HG02970 (cell line): ENCODE measurements around the gene DBP.

Experiments
- ATAC-seq: cut with Tn5 transposase; IDR thresholded peaks from one replicate; pipeline ENCODE4 v1.9.1; 2021; ENCODE audit warnings: mild to moderate bottlenecking, moderate library complexity, moderate number of reproducible peaks; ENCODE audit not compliant: unreplicated experiment, low FRiP score

Gene DBP

DNA sequence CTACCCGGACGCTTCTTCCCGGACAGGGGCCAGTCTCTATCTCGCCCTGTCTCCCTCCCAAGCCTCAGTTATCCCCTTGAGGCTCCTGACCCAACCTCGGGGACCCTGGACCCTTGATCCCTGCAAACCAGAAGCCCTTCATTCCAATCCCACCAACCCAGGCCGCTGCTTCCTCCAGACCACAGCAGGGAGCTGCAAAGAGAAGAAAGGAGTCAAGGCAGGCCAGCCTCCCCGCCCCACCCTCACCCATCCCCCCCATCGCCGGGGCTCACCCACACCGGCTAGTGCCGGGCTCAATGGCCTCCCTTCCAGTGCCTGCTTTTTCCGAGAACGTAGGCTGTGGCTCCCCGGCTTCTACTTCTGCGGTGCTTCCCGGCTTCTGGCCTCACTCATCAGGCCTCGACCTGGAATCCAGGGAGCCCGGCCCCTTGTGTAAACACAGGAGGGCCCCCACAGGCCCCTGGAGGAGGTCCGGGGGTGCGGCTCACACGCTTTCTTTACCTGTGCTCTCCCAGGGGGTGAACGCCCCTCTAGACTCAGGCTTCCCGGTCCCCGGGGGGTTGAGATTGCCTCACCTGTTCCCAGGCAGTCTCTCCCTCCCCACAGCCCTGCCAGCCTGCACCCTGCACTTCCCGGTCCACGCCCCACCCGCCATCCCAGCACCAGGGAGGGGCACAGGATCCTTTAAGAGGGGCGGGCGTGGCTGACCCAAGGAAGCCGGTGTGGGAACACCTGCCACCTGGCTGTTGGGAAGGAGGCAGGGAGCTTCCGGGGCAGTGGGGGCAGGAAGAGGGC, 22.5 kb downstream of the DBP start, which contains the start of gene FAM83E:
TSS of gene FAM83E (minus strand) at position 641 of the 795 bp plus-strand sequence. CDS start 1,704 bp downstream, outside the sequence.
- ATAC-seq: no peak

DNA sequence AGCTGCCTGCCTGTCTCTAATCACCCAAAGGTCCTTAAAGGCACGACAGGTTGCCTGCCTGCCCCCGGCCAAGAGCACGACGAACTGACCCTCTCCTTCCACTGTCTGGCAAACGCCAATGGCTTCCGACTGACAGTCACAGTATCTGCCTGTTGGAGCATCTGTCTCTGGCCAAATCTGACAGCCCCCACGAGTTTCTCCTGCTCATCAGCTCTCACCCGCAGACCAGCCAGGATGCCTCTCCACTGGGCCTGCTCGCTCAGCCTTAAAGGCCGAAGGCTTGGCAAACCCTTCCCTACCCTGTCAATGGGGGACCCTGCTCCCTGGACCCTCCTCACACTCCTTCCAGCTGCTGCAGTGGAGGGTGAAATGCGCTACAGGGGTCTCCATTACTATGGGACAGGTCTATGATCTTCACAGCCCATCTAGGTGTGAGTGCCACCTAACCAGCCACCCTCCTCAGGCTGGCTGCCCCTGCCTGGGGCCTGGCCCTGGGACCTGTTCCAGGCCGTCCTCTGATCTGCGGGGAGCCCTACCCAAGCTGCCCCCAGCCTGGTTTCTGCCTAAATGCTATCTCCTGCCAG, 23.2 kb downstream of the DBP start:
- no peak for ATAC-seq

DNA sequence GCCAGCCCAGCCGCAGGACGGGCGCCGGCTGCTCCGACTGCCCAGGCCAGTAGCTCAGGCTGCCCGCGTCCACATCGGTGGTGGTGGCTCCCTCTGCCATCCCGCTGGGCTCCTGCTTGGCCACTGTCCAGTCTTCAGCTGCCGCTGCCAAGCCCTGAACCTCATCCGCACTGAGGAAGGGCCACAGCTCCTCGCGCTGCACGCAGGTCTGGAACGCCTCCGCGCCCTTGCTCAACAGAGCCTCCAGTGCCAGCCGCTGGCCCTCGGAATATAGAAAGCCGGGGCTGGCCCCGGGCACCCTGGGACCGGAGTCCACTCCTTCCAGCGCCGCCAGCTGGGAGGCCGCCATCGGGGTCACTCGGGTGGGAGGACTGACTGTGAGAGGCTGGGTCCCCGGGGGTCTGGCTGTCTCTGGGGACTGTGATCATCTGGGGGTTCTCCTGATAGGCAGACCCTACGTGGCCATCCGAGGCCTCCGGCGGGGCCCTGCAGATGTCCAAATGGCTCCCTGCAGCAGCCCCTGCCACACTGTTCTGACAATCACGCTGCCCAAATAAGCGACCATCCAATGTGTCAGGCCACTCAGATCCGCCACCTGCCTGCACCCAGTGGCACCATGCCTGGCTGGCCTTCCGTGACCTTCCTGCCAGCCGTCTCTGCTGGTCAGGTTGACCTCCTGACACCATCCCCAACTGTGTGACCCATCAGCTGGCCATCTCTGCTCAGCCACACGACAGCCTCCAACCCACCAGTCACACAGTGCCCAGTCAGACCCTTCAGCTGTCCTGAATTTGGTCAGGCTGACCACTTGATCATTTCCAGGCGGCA, 23.9 kb downstream of the DBP start:
- no peak for ATAC-seq

DNA sequence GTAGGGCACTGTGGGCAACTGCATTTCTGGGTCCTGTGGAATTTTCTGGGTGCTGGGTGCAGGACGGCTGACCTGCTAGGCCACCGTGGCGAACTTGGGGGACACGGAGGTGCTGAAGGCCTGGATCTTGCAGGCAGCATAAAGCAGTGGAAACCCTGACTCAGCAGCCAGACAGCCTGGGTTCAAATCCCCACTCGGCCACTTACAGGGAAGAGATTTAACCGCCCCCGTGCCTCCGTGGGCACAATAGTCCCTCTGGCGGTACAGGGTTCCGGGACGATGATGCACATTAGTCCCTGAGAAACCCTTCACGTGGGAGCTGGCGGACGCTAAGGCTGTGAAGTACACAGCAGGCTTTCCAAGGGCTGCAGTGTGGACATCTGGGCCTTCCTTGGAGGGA, 25.3 kb downstream of the DBP start:
- no peak for ATAC-seq

DNA sequence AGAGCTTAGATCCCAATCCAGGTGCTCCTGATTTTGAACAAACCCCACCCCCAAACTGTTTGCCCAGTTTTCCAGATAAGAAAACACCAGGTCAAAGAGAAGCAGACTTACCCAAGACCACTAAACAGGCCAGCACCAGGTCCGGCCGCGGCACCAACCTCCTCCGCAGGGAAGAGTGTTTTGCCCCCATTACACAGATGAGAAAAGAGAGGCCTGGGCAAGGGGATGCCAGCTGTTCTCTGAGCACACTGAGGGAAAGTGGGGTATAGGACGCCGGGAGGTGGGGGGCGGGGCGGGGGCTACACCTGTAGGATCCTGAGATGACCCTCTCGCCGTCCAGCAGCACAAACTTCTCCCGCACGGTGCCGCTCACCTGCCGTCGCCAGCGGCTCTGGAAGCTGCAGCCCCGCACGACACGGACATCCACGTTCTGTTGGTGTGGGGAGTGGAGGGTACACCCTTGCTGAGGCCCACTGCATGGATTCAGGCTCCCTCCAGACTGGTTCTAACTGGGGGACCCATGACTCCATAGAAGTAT, 27.5 kb downstream of the DBP start:
- no peak for ATAC-seq

DNA sequence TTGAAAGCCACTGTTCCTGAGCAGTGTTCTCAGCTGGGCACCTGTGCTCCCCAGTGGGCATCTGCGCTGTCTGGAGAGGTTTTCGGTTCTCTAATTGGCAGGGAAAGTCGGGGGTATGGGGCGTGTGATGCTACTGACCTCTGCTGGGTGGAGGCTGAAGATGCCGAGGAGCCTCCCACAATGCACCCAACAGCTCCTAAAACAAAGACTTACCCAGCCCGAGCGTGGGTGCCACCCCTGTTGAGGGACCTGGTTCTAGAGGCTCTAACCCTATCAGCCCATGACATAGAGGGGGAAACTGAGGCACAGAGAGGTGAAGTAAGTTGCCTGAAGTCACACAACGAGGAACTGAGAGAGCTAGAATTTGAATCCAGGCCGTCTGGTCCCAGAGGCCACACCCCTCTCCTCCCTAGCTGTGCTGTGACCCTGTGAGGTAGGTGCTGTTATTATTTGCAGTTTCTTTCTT, 28.3 kb downstream of the DBP start:
- no peak for ATAC-seq

DNA sequence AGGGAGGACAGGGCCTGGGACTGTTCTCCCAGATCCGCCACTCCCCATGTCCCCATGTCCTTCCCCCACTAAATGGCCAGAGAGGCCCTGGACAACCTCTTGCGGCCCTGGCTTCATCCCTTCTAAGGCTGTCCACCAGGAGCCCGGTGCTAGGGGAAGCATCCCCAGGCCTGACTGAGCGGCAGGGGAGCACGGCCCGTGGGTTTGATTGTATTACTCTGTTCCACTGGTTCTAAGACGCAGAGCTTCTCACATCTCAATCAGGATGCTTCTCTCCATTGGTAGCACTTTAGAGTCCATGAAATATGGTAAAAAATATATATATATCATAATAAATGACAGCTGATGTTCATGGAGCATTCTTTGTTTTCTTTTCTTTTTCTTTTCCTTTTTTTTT, 29.8 kb downstream of the DBP start:
- ATAC-seq: no peak

DNA sequence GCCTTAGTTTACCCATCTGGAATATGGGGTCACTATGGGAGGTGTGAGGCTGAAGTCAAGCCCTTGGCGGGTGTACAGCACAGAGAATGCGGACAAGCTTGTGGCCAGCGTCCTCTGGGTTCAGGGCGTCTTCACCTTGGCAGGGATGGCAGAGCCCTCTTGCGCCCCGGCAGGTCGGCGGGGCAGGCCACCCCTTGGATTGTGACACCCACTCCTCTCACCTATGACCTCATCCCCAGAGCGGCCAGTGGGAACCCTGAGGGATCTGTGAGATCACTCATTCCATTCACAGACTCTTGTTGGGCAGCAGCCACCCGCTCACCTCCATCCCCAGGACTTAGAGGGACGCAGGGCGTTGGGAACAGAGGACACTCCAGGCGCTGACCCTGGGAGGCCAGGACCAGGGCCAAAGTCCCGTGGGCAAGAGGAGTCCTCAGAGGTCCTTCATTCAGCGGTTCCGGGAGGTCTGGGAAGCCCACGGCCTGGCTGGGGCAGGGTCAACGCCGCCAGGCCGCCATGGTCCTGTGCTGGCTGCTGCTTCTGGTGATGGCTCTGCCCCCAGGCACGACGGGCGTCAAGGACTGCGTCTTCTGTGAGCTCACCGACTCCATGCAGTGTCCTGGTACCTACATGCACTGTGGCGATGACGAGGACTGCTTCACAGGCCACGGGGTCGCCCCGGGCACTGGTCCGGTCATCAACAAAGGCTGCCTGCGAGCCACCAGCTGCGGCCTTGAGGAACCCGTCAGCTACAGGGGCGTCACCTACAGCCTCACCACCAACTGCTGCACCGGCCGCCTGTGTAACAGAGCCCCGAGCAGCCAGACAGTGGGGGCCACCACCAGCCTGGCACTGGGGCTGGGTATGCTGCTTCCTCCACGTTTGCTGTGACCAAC, 30.5 kb downstream of the DBP start, which contains the start of gene SPACA4:
TSS of gene SPACA4 (plus strand) at position 280 of the 896 bp plus-strand sequence. CDS start at position 517, 237 bp downstream.
- no peak for ATAC-seq

DNA sequence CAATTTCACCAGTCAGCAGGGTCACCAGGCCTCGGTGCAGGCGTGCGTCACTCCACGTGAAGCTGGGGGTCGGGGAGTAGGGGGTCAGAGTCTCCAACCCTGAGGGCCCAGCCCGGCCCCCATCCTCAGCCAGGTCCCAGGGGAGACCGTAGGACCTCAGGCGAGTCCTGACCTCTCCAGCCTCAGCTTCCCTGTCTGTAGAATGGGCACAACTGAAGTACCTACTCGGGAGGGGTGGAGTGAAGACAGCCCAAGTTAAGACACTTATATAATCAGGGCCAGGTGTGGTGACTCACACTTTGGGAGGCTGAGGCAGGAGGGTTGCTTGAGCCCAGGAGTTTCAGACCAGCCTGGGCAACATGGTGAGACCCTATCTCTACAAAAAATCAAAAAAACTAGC, 33.3 kb downstream of the DBP start:
- ATAC-seq: no peak

DNA sequence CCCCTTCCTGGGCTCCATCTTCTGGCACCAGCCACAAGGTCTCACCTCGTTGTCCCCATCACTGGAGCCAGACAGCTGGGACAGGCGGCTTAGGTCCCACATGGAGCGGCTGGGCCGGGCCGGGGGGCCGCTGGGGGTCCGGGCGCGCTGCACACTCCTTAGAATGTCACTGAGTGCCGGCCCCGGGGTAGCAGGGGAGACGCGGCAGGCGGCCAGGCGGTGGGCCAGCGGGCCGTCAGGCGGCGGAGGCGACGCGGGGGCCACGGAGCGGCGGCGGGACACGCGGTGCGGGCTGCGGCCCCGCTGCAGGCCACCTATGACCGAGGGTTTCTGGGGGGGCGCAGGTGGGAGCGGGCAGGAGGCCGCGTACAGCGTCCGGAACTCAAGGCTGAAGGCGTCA, 33.7 kb downstream of the DBP start:
- ATAC-seq: no peak

DNA sequence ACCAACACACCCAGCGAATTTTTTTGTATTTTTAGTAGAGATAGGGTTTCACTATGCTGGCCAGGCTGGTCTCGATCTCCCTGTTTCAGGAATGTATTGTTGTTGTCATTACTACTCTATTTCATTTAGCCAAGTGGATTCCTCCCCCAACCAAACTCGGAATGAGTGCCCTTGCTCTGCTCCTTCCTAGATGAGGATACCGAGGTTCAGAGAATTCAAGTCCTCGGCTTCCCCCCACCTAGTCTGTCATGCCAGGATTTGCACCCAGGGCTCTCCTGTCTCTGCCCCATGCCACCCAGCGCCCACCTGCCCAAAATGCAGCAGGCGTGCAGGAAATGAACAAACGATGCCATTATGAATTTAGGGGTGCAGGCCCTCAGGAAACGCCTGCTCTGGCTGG, 34.2 kb downstream of the DBP start:
- ATAC-seq: no peak

DNA sequence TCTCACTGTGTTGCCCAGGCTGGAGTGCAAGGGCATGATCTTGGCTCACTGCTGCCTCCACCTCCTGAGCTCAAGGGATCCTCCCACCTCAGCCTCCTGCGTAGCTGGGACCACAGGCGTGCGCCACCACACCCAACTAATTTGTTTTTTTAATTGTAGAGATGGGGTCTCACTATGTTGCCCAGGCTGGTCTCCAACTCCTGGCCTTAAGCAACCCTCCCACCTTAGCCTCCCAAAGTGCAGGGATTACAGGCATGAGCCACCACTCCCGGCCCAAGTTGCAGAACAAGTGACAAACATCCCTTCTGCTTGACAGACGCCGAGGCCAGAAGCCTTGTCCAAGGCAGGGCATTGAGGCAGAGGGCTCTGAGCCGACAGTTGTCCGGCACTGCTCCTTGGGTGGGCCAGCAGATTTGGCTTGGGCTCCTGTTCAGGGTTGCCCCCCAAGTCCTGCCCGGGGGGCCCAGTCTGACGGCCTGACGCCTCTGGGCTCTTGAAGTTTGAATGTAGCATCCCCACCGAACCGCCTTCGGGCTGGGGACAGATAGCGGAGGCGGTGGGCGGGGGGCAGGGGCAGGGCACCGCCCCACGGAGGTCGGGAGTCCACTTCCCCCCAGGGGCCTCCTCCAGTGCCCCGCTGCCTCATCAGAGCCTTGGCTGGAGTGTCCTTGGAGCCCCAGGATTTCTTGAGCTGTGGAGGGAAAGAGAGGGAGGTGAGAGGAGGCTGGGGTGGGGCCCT, 36.3 kb downstream of the DBP start:
- ATAC-seq: no peak

DNA sequence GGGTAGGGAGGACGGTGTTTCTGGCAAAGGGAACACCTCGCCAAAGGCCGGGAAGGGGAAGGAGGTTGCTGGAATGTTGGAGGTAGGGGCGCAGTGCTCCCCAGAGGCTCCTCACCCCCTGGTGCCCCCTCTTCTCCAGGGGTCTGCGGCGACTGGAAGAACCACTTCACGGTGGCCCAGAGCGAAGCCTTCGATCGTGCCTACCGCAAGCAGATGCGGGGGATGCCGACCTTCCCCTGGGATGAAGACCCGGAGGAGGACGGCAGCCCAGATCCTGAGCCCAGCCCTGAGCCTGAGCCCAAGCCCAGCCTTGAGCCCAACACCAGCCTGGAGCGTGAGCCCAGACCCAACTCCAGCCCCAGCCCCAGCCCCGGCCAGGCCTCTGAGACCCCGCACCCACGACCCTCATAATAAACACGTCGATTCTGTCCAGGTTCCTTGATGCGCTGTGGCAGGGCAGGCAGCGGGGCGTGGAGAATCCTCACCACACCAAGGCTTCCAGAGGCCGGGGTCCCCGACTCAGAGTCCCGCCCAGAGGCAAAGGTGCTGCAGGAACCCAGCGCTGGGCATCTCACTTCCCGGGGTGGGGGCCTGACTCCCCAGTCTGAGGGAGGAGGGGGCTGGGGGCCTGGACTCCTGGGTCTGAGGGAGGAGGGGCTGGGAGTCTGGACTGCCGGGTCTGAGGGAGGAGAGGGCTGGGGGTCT, 38.0 kb downstream of the DBP start:
- ATAC-seq: no peak

DNA sequence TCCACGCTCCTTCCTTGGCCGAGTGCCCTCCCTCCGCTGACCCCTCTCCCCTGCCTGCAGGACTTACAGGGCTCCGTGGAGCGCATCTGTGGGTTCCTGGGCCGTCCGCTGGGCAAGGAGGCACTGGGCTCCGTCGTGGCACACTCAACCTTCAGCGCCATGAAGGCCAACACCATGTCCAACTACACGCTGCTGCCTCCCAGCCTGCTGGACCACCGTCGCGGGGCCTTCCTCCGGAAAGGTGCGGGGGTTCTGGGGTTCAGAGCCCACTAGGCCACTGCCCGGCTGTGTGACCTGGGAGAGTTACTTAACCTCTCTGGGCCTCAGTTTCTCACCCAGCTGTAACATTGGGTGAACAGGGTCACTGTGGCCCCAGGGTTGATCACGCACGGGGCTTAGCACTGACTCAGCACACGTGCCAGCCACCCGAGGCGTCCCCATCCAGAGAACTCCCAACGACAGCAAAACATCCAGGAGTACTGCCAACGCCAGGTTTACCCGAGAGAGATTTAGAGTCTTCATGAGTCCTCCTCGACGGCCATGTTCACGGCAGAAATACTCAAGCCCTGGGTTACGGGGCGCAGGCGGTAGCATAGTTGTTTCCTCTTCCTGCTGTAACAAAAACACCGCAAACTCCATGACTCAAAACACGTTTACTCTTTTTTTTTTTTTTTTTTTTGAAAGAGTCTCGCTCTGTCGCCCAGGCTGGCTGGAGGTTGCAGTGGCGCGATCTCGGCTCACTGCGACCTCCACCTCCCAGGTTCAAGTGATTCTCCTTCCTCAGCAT, 40.3 kb downstream of the DBP start:
- no peak for ATAC-seq

DNA sequence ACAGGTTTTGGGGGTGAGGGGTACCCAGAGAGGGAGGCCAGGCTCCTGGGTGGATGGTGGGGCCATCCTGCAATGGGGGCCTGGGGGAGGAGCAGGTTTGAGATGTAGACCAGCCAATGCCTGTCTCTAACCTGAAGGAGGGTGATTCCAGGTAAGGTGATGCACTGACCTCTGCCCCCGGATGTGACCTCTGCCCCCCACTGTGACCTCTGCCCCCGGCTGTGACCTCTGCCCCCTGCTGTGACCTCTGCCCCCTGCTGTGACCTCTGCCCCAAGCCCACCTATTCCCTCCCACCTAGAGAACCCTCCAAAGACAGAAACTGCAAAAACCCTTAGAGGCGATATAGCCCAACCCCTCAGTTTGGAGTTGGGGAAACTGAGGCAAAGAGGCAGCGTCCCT, 40.9 kb downstream of the DBP start:
- no peak for ATAC-seq

DNA sequence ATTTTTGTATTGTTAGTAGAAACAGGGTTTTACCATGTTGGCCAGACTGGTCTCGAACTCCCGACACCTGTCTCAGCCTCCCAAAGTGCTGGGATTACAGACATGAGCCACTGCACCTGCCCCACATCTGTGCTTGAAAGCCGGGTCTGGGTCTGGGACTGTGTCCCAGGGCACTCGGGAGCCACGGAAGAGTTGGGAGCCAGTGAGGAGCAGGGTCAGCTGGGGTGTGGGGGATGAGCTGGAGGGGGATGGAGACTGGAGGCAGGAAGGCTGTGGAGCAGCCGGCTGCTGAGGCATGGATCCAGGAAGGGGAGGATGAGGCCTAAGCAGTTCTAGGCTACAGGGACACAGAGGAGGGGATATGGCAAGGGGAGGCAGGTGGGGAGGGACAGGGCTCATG, 41.3 kb downstream of the DBP start:
- ATAC-seq: no peak

DNA sequence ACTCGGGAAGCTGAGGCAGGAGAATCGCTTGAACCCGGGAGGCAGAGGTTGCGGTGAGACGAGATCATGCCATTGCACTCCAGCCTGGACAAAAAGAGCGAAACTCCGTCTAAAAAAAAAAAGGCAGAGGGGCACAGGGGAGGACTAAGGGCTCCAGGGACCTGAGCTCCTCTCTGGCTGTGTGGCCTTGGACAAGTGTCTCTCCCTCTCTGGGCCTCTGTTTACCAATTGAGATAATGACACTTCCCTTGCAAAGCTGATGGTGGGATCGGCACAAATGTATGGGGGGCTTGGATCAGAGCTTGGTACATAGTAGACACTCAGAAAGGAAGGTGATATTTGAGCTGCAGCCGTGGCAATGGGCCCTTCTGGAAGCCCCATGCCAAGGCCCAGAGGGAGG, 42.0 kb downstream of the DBP start:
- no peak for ATAC-seq

DNA sequence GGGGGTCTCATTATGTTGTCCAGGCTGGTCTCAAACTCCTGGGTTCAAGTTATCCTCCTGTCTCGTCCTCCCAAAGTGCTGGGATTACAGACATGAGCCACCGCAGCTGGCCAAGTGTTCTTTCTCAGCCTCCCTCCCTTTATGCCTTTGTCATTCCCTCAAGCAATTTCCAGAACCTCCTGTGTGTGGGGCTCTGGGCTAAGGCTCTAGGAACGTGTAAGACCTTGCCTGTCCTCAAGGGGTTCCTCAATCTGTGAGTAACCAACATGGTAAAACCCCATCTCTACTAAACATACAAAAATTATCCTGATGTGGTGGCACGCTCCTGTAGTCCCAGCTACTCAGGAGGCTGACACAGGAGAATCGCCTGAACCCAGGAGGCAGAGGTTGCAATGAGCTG, 46.2 kb downstream of the DBP start:
- ATAC-seq: no peak
